ENCODE results near the gene ACAD10.

ACAD10 gene

GRCh38 chr12:111692575-111693210, 6.8 kb downstream of the ACAD10 start:
- Histone ChIP-seq H3K9me3 (ENCODE audit: control insufficient read depth, insufficient read depth, low read length) (no peaks in the 10 kb centered on the region), H3K4me1 (ENCODE audit: control insufficient read depth, low read length) (peaks cover 33% of the 10 kb centered on the region), H3F3A (ENCODE audit: control insufficient read depth, insufficient read depth) (no peaks in the 10 kb centered on the region; the same call in 1 of the 2 replicates), H3K4me2 (ENCODE audit: low read length) (no peak overlapping the region), H3K27ac (ENCODE audit: low read depth, low read length) (no peak overlapping the region), H3K9me2 (replicated peaks; ENCODE audit: control insufficient read depth, low read length) (no peaks in the 10 kb centered on the region), H4K20me1 (ENCODE audit: control insufficient read depth, insufficient read depth, low read depth, low read length) (0 out of 2 replicates have a peak, but pooled peaks cover 3% of the 10 kb centered on the region), H3K79me2 (ENCODE audit: control insufficient read depth, low read length) (peaks cover 10% of the 10 kb centered on the region), H3K27me3 (ENCODE audit: control insufficient read depth, low read length) (no peaks in the 10 kb centered on the region), H3K36me3 (ENCODE audit: control insufficient read depth, low read length) (peaks cover 40% of the 10 kb centered on the region), H3K4me3 (ENCODE audit: low read length) (no peak overlapping the region)
- TF ChIP-seq EZH2phosphoT487 (IDR thresholded peaks at IDR 0.05; ENCODE audit: borderline replicate concordance, low read length) (no peak), CTCF (IDR thresholded peaks at IDR 0.05; ENCODE audit: low read depth, low read length, poor library complexity, severe bottlenecking) (peak; percentile 61)

- H3K4me1 ChIP-seq (ENCODE audit: control insufficient read depth, low read length): peaks cover 28% of the 10 kb centered on the region
- no peaks in the 10 kb centered on the region for H3K79me2 ChIP-seq (ENCODE audit: control insufficient read depth, low read length)
- no peaks in the 10 kb centered on the region for H3K27me3 ChIP-seq (ENCODE audit: control insufficient read depth, low read length)
- H3K36me3 ChIP-seq (ENCODE audit: control insufficient read depth, low read length): peaks cover 41% of the 10 kb centered on the region
- no peaks in the 10 kb centered on the region for H3K9me3 ChIP-seq (ENCODE audit: control insufficient read depth, insufficient read depth, low read length)
- H4K20me1 ChIP-seq (ENCODE audit: control insufficient read depth, insufficient read depth, low read depth, low read length): 0 out of 2 replicates have a peak, but pooled peaks cover 3% of the 10 kb centered on the region
- TF ChIP-seq EZH2phosphoT487 (IDR thresholded peaks at IDR 0.05; ENCODE audit: borderline replicate concordance, low read length): no peak
- no peak for TF ChIP-seq CTCF (IDR thresholded peaks at IDR 0.05; ENCODE audit: low read depth, low read length, poor library complexity, severe bottlenecking)
- H3K27ac ChIP-seq (ENCODE audit: low read depth, low read length): no peak overlapping the region
- H3F3A ChIP-seq (ENCODE audit: control insufficient read depth, insufficient read depth): no peaks in the 10 kb centered on the region; the same call in 1 of the 2 replicates
- H3K4me3 ChIP-seq (ENCODE audit: low read length): no peak overlapping the region
- no peaks in the 10 kb centered on the region for H3K9me2 ChIP-seq (replicated peaks; ENCODE audit: control insufficient read depth, low read length)
- H3K4me2 ChIP-seq (ENCODE audit: low read length): no peak overlapping the region
Observed at GRCh38 chr12:111693818-111694217, 8.0 kb downstream of the ACAD10 start.

GRCh38 chr12:111699962-111700361, 14.1 kb downstream of the ACAD10 start:
- no peaks in the 10 kb centered on the region for H3K9me2 ChIP-seq (replicated peaks; ENCODE audit: control insufficient read depth, low read length)
- no peaks in the 10 kb centered on the region for H3K79me2 ChIP-seq (ENCODE audit: control insufficient read depth, low read length)
- no peaks in the 10 kb centered on the region for H4K20me1 ChIP-seq (ENCODE audit: control insufficient read depth, insufficient read depth, low read depth, low read length)
- no peaks in the 10 kb centered on the region for H3K27me3 ChIP-seq (ENCODE audit: control insufficient read depth, low read length)
- no peak overlapping the region for H3K27ac ChIP-seq (ENCODE audit: low read depth, low read length)
- no peak for TF ChIP-seq EZH2phosphoT487 (IDR thresholded peaks at IDR 0.05; ENCODE audit: borderline replicate concordance, low read length)
- TF ChIP-seq CTCF (IDR thresholded peaks at IDR 0.05; ENCODE audit: low read depth, low read length, poor library complexity, severe bottlenecking): no peak
- peaks cover 9% of the 10 kb centered on the region for H3F3A ChIP-seq (ENCODE audit: control insufficient read depth, insufficient read depth)
- H3K4me3 ChIP-seq (ENCODE audit: low read length): no peak overlapping the region
- H3K9me3 ChIP-seq (ENCODE audit: control insufficient read depth, insufficient read depth, low read length): no peaks in the 10 kb centered on the region
- H3K4me2 ChIP-seq (ENCODE audit: low read length): no peak overlapping the region
- peaks cover 43% of the 10 kb centered on the region for H3K36me3 ChIP-seq (ENCODE audit: control insufficient read depth, low read length)
- peaks cover 54% of the 10 kb centered on the region for H3K4me1 ChIP-seq (ENCODE audit: control insufficient read depth, low read length)

Data from DOHH2 (cell line).